A549 (cell line): ENCODE data around the gene RHBDL1. TPM values are rescaled to one million over a fixed set of nuclear protein-coding genes. Genes with fewer than 3 reads are reported as not detected.

Experiments
- ATAC-seq, 2 experiments: fragments of 200-7000 bp in 1 of 2; fragments of >200 bp in 1 of 2; cut with Nextera tagmentation in 1 of 2; cut with Tn5 transposase in 1 of 2; 3 replicates each; pipeline versions ENCODE4 v1.8.0 to v1.9.1; 2018 to 2020; ENCODE audit warnings: mild to moderate bottlenecking in 1 of 2, moderate library complexity in 1 of 2
- CTCF ChIA-PET: fragments of 300-600 bp; sonication (Branson Sonifier 250); formaldehyde crosslinking; extraction: SDS; loops from one replicate; lab custom pipeline; 2021; ENCODE audit warnings: antibody characterized with exemption, inconsistent platforms; lab: Yijun Ruan, JAX
- POLR2A ChIA-PET: fragments of 350-600 bp; formaldehyde crosslinking; extraction: SDS; loops from one replicate; lab custom pipeline; 2021; ENCODE audit warnings: antibody characterized with exemption, inconsistent platforms; lab: Yijun Ruan, JAX
- DNase-seq, 2 experiments: peaks; one replicate each; pipeline versions ENCODE4 v3.0.0 to v3.0.0-alpha.2; 2011 to 2016; ENCODE audit warnings: low read depth in 1 of 2, low spot score in 1 of 2
- FAIRE-seq: peaks from 2 replicates; lab custom pipeline; 2011; peaks lifted over from hg19 to GRCh38; lab: Jason Lieb, UNC
- H3K27ac ChIP-seq, 2 experiments: fragments of >200 bp; sonication (Bioruptor Twin); formaldehyde crosslinking; 3 replicates each; pipeline ENCODE4 v1.5.1; 2016 to 2017
- H3K4me1 ChIP-seq: fragments of >200 bp; sonication (Bioruptor Twin); formaldehyde crosslinking; 3 replicates; pipeline ENCODE4 v1.6.1; 2016
- H3K4me2 ChIP-seq: fragments of >200 bp; sonication (Bioruptor Twin); formaldehyde crosslinking; 3 replicates; pipeline ENCODE4 v1.6.1; 2016
- H3K4me3 ChIP-seq: fragments of >200 bp; sonication (Bioruptor Twin); formaldehyde crosslinking; 3 replicates; pipeline ENCODE4 v1.5.1; 2016
- H3K9me3 ChIP-seq: fragments of >200 bp; sonication (Bioruptor Twin); formaldehyde crosslinking; 3 replicates; pipeline ENCODE4 v1.6.1; 2016
- CBX8 ChIP-seq: fragments of 200-600 bp; sonication (generic); IDR thresholded peaks from 2 replicates; pipeline ENCODE4 v1.6.1; 2016
- CHD2 ChIP-seq: fragments of 150-350 bp; IDR thresholded peaks from 2 replicates; pipeline ENCODE4 v1.6.1; 2014; ENCODE audit warnings: low read length; ENCODE audit not compliant: partially characterized antibody
- CHD4 ChIP-seq: fragments of 200-600 bp; sonication (generic); IDR thresholded peaks from 2 replicates; pipeline ENCODE4 v1.6.1; 2016; ENCODE audit warnings: antibody characterized with exemption, mild to moderate bottlenecking, borderline replicate concordance
- EHF ChIP-seq: fragments of 250-450 bp; sonication (Bioruptor Pico); IDR thresholded peaks from 2 replicates; pipeline ENCODE4 v1.5.0; 2020; ENCODE audit warnings: mild to moderate bottlenecking
- EP300 ChIP-seq, 2 experiments: fragments of >200 bp; sonication (Bioruptor Twin); formaldehyde crosslinking; IDR thresholded peaks; 2 replicates in 1 of 2; 3 replicates in 1 of 2; pipeline ENCODE4 v1.6.1; 2016 to 2017
- ESRRA ChIP-seq: fragments of 150-350 bp; IDR thresholded peaks from 2 replicates; pipeline ENCODE4 v1.6.1; 2014; ENCODE audit warnings: mild to moderate bottlenecking, low read length, borderline replicate concordance
- KDM1A ChIP-seq: fragments of 200-600 bp; sonication (generic); IDR thresholded peaks from 2 replicates; pipeline ENCODE4 v1.6.1; 2016; ENCODE audit warnings: low read depth, mild to moderate bottlenecking
- NPAS2 ChIP-seq: fragments of 250-450 bp; sonication (Bioruptor Pico); IDR thresholded peaks from 2 replicates; pipeline ENCODE4 v1.8.0; 2022; ENCODE audit warnings: mild to moderate bottlenecking, moderate library complexity, borderline replicate concordance
- NR3C1 ChIP-seq: fragments of >200 bp; sonication (Bioruptor Twin); formaldehyde crosslinking; IDR thresholded peaks from 3 replicates; pipeline ENCODE4 v1.6.1; 2017
- POLR2A ChIP-seq: IDR thresholded peaks from 2 replicates; pipeline ENCODE4 v1.6.1; 2012; ENCODE audit warnings: mild to moderate bottlenecking, low read length
- SMC3 ChIP-seq: fragments of >200 bp; sonication (Bioruptor Twin); formaldehyde crosslinking; IDR thresholded peaks from 3 replicates; pipeline ENCODE4 v1.6.1; 2018; ENCODE audit warnings: inconsistent platforms
- ZC3H11A ChIP-seq: fragments of 450-650 bp; IDR thresholded peaks from 2 replicates; pipeline ENCODE4 v1.6.1; 2014; ENCODE audit warnings: antibody characterized with exemption, mild to moderate bottlenecking
- WGBS: methylation state at CpG from one replicate; pipeline ENCODE4 v1.1.6; 2017; ENCODE audit errors: missing lambda C conversion rate; 5-methylcytosine and 5-hydroxymethylcytosine counted together
- polyA plus RNA-seq, 4 experiments: library from polyadenylated mRNA; depleted of rRNA in 3 of 4; stranded (reverse); fragments of >200 nt; fragmentation: RNase III in 1 of 4; extraction: RNeasy Plus Mini Kit Qiagen cat#74134 plus additional on column Dnase treatment in 1 of 4; gene quantifications; 2 replicates in 3 of 4; 3 replicates in 1 of 4; pipeline ENCODE4 v1.2.3, GENCODE V29; 2011 to 2017
- TF ChIP-seq, protein P1 (sequence below): fragments of 250-450 bp; sonication (Bioruptor Pico); IDR thresholded peaks from 2 replicates; pipeline ENCODE4 v1.5.0; 2020; ENCODE audit warnings: low read depth, mild to moderate bottlenecking, moderate library complexity
- TF ChIP-seq, protein P2 (sequence below): fragments of 150-350 bp; IDR thresholded peaks from 2 replicates; pipeline ENCODE4 v1.6.1; 2014; ENCODE audit warnings: low read depth, mild to moderate bottlenecking, low read length
- TF ChIP-seq, protein P3 (sequence below): IDR thresholded peaks from 2 replicates; pipeline ENCODE4 v1.6.1; 2012

Gene RHBDL1
- polyA plus RNA-seq, 2 of the 4 experiments (the other 2 are of a cell fraction): 0.56 to 1.4 TPM

DNA sequence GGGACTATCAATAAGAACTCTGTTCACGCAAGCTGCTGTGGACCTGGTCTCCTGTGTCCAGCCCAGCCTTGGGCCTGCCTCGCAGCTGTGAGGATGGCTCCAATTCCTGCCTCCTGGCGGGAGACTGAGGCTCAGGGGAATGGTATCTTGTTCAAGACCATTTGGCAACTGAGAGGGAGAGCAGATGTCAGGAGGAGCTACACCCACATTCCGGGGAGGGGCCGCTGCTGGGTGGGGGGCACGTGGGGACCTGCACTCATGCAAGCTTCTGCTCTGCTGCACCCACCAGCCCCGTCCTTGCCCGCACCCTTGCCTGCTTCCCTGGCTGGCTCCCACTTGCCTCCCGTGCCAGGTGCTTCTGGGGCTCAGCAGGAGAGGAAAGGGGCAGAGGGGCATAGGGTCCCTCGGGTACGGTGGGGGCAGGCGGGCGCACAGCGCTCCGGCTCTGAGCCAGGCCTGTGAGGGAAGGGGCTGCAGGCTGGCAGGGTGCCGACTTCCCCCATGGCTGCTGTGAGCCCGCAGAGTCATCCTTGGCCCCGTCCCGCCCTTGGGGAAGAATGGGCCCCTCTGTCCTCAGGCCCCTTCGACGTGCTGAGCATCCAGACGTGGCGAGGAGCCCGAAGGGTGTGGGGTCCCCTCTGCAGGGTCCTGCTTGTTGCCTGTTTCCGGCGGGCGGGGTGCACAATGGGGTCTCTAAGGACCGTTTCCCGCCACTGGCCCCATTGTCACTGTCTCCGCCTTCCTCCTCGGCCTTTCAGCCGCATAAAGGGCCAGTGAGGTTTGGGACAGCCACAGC is 42.2 kb downstream of the RHBDL1 start:
- Histone ChIP-seq H3K4me3 (no peak overlapping the region), H3K9me3 (no peaks in the 10 kb centered on the region), H3K4me1 (peaks cover 67% of the 10 kb centered on the region), H3K27ac (peak overlapping the region in 1 of 2 experiments; percentile 99; a peak in 3 of 6 replicates), H3K4me2 (peak overlapping the region; percentile 94; the same call in 1 of the 3 replicates)
- FAIRE-seq: no peak
- DNase-seq: no peak
- no peak for TF ChIP-seq ZC3H11A
- no peak for TF ChIP-seq NR3C1
- TF ChIP-seq, protein P1, sequence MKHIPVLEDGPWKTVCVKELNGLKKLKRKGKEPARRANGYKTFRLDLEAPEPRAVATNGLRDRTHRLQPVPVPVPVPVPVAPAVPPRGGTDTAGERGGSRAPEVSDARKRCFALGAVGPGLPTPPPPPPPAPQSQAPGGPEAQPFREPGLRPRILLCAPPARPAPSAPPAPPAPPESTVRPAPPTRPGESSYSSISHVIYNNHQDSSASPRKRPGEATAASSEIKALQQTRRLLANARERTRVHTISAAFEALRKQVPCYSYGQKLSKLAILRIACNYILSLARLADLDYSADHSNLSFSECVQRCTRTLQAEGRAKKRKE (CRISPR knock-in tag): no peak
- TF ChIP-seq, protein P2, sequence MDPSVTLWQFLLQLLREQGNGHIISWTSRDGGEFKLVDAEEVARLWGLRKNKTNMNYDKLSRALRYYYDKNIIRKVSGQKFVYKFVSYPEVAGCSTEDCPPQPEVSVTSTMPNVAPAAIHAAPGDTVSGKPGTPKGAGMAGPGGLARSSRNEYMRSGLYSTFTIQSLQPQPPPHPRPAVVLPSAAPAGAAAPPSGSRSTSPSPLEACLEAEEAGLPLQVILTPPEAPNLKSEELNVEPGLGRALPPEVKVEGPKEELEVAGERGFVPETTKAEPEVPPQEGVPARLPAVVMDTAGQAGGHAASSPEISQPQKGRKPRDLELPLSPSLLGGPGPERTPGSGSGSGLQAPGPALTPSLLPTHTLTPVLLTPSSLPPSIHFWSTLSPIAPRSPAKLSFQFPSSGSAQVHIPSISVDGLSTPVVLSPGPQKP: no peak
- TF ChIP-seq CHD2: no peak
- TF ChIP-seq, all 56 proteins: peak for 0
- WGBS: 88% methylated on average over 30 of the region's 32 CpGs
- no peak for ATAC-seq
- CTCF ChIA-PET: interaction anchor here (2.1 to 25.1 kb wide), 5 partner anchors 10 to 69 kb away, joined by 7 to 656 read pairs (median 15); partner anchors contain the start of genes ANTKMT, CCDC78, CHTF18 and CIAO3
- POLR2A ChIA-PET: no interaction called here

DNA sequence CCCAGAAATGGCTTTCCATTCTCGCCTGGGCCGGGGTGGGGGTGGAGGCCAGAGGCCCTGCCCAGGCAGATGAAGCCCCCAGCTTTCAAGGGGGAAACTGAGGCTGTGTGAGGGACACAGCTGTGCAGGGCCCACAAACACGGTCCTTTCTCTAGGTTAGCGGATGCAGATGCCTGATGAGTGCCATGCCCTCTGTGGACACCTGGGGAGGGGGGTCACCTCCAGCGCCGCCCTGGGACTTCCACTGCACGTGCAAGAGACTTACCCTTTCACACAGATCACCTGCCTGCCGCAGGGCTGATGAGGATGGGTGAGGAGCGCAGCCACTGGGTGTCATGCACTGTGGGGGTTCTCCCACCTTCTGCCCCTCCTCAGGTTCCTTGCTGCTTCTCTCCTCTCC is 42.9 kb downstream of the RHBDL1 start:
- Histone ChIP-seq H3K27ac (peak overlapping the region in 1 of 2 experiments; percentile 99; a peak in 2 of 6 replicates), H3K9me3 (no peaks in the 10 kb centered on the region), H3K4me1 (peaks cover 62% of the 10 kb centered on the region), H3K4me2 (no peak overlapping the region; the same call in 2 of the 3 replicates), H3K4me3 (no peak overlapping the region)
- no peak for ATAC-seq
- no peak for FAIRE-seq
- TF ChIP-seq POLR2A: 0 out of 2 replicates have a peak, but pooled peaks have one; percentile 23
- no peak for TF ChIP-seq CHD4
- TF ChIP-seq EHF: no peak
- TF ChIP-seq NPAS2 (CRISPR knock-in tag): no peak
- 87% methylated on average over 7 of the region's 9 CpGs for WGBS
- ChIA-PET POLR2A (no interaction called here), CTCF (interaction anchor here (12.2 to 28.0 kb wide), 3 partner anchors 4 to 68 kb away, joined by 169 to 656 read pairs (median 656); partner anchors contain the start of genes ANTKMT, CCDC78, CHTF18 and CIAO3)
- DNase-seq: no peak

DNA sequence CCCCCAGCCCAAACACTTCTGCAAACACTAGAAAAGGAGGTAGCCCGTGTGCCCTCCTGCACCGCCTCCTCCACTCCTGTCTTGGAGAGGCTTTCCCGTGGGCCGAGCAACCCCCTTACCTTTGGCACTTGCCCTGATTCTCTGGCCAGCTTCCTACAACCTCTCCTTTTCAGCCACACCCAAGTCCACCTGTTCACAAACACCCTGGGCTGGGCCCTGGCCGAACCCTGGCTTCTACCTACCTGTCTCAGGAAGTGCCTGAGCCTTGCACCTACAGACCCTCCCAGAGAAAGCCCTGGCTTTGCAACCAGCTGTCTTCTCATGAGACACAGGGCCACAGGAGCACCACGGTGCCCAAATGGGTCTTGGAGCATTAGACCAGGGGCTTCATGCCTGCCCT is 43.5 kb downstream of the RHBDL1 start:
- no peak for ATAC-seq
- DNase-seq: no peak
- peak overlapping the region; percentile 8 to 98; a peak in 3 of 6 replicates for H3K27ac ChIP-seq
- ChIA-PET POLR2A (no interaction called here), CTCF (interaction anchor here (3.9 to 28.0 kb wide), 3 partner anchors 4 to 67 kb away, joined by 29 to 656 read pairs (median 656); partner anchors contain the start of genes ANTKMT, CCDC78, CIAO3 and FBXL16)
- H3K4me1 ChIP-seq: peaks cover 57% of the 10 kb centered on the region
- WGBS: 85% methylated on average over 6 of the region's 6 CpGs
- H3K4me2 ChIP-seq: peak overlapping the region; percentile 94
- TF ChIP-seq EHF: no peak
- no peak for TF ChIP-seq EP300 (IDR thresholded peaks at IDR 0.05)
- no peak for TF ChIP-seq SMC3
- TF ChIP-seq ESRRA: no peak
- no peak for TF ChIP-seq KDM1A
- TF ChIP-seq NPAS2 (CRISPR knock-in tag): no peak
- TF ChIP-seq, protein P3, sequence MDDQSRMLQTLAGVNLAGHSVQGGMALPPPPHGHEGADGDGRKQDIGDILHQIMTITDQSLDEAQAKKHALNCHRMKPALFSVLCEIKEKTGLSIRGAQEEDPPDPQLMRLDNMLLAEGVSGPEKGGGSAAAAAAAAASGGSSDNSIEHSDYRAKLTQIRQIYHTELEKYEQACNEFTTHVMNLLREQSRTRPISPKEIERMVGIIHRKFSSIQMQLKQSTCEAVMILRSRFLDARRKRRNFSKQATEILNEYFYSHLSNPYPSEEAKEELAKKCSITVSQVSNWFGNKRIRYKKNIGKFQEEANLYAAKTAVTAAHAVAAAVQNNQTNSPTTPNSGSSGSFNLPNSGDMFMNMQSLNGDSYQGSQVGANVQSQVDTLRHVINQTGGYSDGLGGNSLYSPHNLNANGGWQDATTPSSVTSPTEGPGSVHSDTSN: peak; percentile 16; the same call in 1 of the 2 replicates
- TF ChIP-seq ZC3H11A: no peak
- TF ChIP-seq CBX8: no peak
- H3K4me3 ChIP-seq: no peak overlapping the region
- H3K9me3 ChIP-seq: no peaks in the 10 kb centered on the region
- FAIRE-seq: no peak
